Fibroblast of lung (primary cell): Measurements from ENCODE around the gene CELF2.

Experiments
- EZH2 ChIP-seq: IDR thresholded peaks from 2 replicates; pipeline ENCODE4 v1.5.1; 2012; ENCODE audit warnings: low read length, control low read depth, mild to moderate bottlenecking; ENCODE audit errors: missing control alignments
- TF ChIP-seq, protein P1 (sequence below), 2 donors: IDR thresholded peaks in 1 of 2; conservative IDR thresholded peaks in 1 of 2; 1 replicate in 1 of 2; 2 replicates in 1 of 2; pipeline ENCODE4 v1.5.1; 2011 to 2012; ENCODE audit warnings: low read length in 2 of 2, control low read depth in 1 of 2, inconsistent platforms in 1 of 2, low read depth in 1 of 2, mild to moderate bottlenecking in 1 of 2

DNA sequence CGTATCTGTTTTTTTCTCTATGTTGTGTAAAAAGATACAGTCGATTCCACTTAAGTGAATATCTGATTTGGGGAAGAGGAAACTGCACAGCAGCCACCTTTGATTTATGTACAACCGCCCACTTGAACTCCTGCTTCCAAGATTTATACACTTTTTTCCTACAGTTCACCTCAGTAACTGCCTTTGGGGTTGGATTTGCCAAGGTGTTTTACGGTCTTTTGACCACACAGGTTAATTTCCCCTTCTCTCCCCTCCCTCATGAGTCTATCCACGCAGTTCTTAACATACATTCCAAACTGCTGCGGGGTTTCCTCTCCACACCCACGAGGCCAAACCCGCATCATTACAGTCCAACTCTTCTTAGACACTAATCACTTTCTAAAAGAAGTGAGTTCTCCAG, 316.8 kb downstream of the CELF2 start:
- TF ChIP-seq, protein P1, sequence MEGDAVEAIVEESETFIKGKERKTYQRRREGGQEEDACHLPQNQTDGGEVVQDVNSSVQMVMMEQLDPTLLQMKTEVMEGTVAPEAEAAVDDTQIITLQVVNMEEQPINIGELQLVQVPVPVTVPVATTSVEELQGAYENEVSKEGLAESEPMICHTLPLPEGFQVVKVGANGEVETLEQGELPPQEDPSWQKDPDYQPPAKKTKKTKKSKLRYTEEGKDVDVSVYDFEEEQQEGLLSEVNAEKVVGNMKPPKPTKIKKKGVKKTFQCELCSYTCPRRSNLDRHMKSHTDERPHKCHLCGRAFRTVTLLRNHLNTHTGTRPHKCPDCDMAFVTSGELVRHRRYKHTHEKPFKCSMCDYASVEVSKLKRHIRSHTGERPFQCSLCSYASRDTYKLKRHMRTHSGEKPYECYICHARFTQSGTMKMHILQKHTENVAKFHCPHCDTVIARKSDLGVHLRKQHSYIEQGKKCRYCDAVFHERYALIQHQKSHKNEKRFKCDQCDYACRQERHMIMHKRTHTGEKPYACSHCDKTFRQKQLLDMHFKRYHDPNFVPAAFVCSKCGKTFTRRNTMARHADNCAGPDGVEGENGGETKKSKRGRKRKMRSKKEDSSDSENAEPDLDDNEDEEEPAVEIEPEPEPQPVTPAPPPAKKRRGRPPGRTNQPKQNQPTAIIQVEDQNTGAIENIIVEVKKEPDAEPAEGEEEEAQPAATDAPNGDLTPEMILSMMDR (conservative IDR thresholded peaks at IDR 0.05 in 1 of 2, IDR thresholded peaks at IDR 0.05 in 1 of 2; ENCODE audit: low read depth in 1 of 2, low read length in 2 of 2): no peak
- no peak for TF ChIP-seq EZH2
